Skin epidermis (tissue), 12 donors: ENCODE results near the gene PHF12.

Source experiments
- H3K27ac ChIP-seq, 21 experiments: fragments of 200-600 bp; sonication (generic) in 11 of 21; one replicate each; pipeline ENCODE4 v1.5.0; 2020; ENCODE audit warnings: mild to moderate bottlenecking in 3 of 21, inconsistent platforms in 2 of 21, moderate library complexity in 2 of 21
- H3K4me3 ChIP-seq, 7 experiments: fragments of 200-600 bp; sonication (generic) in 2 of 7; one replicate each; pipeline ENCODE4 v1.5.0; 2020; ENCODE audit warnings: inconsistent platforms in 2 of 7, mild to moderate bottlenecking in 2 of 7, moderate library complexity in 1 of 7

Gene PHF12

GRCh38 chr17:28951428-28951990 lies at the start of gene PHF12:
Gene PHF12 (minus strand): TSS chr17:28951518. CDS start chr17:28950960, 558 bp downstream.
- Histone ChIP-seq H3K4me3 (peak within 1 kb of the TSS; percentile 61 to 98 (median 92)), H3K27ac (peak within 1 kb of the TSS; percentile 69 to 100 (median 97))

- Histone ChIP-seq H3K4me3 (no peak overlapping the region), H3K27ac (no peak overlapping the region)
Observed at GRCh38 chr17:29000973-29001372, 49.7 kb upstream of the PHF12 start.

DNA sequence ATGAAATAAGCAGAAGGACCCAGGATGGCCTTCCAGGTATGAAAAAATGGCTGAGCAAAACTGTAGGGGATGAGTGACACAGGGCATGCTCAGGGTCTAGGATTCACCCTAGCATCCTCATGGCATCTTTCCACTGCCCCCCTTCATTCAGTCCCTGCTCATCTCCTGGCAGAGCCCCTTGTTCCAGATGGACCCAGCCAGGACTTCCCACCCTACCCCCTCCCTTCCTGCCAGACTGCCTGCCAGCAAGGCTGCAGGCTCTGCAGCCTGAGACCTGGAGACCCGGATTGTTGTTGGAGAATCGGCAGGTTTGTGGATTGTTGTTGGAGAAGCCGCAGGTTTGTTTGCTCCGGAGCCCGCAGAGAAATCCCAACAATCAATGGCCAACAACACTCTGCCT lies 47.9 kb upstream of the PHF12 start:
- Histone ChIP-seq H3K4me3 (no peak overlapping the region), H3K27ac (no peak overlapping the region)

DNA sequence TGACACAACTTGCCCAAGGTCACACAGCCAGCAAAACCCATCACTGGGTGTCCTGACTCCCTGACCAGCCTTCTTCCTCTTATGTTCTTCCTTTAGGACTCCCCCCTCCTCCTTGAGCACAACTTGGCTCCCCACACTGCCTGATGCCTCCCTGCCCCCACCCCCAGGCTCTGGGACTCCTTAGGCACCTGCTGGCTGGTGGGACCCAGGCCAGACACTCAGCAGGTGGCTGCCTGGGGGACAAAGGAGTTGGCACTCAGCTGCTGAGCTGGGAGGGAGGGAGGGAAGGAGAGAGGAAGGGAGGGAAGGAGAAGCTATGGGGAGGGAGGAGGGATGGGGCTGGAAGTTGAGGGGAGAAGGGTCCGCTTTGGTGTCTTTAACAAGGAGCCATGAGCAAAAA lies 46.5 kb upstream of the PHF12 start:
- Histone ChIP-seq H3K27ac (no peak overlapping the region), H3K4me3 (no peak overlapping the region)

GRCh38 chr17:28996554-28997096 lies 45.3 kb upstream of the PHF12 start:
- H3K4me3 ChIP-seq = no peak overlapping the region
- no peak overlapping the region for H3K27ac ChIP-seq

GRCh38 chr17:28993645-28994426 lies 42.5 kb upstream of the PHF12 start:
- Histone ChIP-seq H3K4me3 (no peak overlapping the region), H3K27ac (no peak overlapping the region)

- no peak overlapping the region for H3K27ac ChIP-seq
- H3K4me3 ChIP-seq = no peak overlapping the region
Observed at GRCh38 chr17:28992625-28993600, 41.6 kb upstream of the PHF12 start.

DNA sequence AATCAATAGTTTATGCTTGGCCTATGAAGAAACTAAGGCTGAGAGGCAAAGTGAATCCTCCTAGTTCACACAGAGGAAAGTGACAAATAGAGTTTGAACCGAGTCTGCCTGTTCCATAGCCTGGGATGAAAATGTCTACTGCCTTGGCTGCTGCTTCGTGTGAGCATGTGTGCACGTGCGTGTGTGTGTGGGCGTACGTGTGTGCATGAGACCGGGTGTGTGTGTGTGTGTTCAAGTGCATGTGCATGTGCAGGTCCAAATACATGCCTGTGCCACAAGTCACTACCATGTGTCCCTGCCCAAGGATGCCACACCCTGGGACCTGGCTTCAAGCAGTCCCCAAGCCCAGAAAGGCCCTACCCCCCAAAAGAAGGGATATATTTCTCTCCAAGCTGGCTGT lies 40.9 kb upstream of the PHF12 start:
- no peak overlapping the region for H3K4me3 ChIP-seq
- no peak overlapping the region for H3K27ac ChIP-seq

DNA sequence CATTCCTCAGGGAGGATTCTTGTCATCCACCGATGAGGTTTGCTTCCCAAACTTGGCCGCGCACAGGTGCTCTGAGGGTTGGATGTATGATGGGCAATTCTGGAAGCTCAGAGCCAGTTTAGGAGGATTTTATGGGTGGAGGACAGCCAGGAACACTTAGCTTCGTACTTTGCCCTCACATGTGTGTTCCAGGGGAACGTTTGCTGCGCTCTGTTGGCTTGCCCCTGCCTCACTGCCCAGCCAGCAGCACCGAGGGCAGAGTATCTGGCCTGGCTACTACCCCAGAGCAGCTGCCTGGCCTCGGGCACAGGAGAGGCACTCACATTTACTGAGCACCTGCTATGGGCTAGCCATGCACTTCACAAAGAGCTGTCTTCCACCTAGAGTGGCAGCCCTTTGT lies 40.5 kb upstream of the PHF12 start:
- H3K4me3 ChIP-seq = no peak overlapping the region
- H3K27ac ChIP-seq = no peak overlapping the region

DNA sequence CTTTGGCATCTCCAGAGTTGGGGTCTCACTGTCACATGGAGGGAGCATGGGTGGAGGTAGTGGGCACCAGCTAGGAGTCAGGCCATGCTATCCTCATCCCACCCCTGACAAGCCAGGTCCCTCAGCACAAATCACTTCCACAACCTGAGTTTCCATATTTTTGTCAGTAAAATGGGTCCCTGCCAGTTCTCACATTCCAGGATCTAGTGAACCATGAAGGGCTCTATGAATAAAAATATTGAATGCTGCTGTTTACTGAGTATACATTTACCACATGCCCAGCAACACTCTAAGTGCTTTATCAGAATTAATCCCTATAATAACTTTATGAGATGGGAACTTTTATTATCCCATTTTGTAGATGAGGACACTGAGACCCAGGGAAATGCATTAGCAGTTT lies 37.7 kb upstream of the PHF12 start:
- H3K27ac ChIP-seq = no peak overlapping the region
- no peak overlapping the region for H3K4me3 ChIP-seq

- no peak overlapping the region for H3K27ac ChIP-seq
- no peak overlapping the region for H3K4me3 ChIP-seq
Observed at GRCh38 chr17:28988475-28988874, 37.2 kb upstream of the PHF12 start.

GRCh38 chr17:28986714-28987655 lies 35.7 kb upstream of the PHF12 start:
- no peak overlapping the region for H3K4me3 ChIP-seq
- H3K27ac ChIP-seq = no peak overlapping the region

GRCh38 chr17:28985950-28986713 lies 34.8 kb upstream of the PHF12 start:
- Histone ChIP-seq H3K4me3 (no peak overlapping the region), H3K27ac (no peak overlapping the region)

GRCh38 chr17:28983286-28984230 lies 32.2 kb upstream of the PHF12 start:
- H3K4me3 ChIP-seq = no peak overlapping the region
- H3K27ac ChIP-seq = peak overlapping the region in 6 of 21 experiments; percentile 3 to 70 (median 44)

DNA sequence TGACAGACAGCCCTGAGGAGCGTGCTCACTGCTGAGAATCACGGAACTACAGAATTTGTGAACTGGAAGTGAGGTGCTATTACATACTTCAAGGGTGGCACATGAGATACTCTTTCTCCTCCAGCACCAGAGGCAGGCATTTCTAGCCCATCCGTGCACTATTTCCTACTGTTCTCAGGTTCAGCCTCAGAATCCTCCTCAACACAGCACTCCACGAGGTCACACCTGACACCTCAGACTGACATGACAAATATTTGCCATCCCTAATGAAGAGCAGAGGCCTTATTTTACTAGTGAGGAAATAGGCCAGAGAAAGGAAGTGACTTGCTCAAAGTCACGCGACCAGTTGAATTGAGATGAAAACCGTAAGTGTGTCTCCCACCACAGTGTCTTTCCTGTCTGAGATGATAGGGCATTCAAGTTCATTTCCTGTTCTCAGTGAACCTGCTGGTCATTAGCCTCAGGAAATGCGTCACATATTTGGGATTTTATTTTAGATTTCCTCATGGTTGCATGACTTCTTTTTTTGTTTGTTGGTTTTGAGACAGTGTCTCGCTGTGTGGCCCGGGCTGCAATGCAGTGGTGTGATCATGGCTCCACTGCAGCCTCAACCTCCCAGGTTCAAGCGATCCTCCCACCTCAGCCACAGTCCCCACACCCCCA lies 30.9 kb upstream of the PHF12 start:
- H3K4me3 ChIP-seq = no peak overlapping the region
- H3K27ac ChIP-seq = peak overlapping the region in 13 of 21 experiments; percentile 3 to 70 (median 56)

DNA sequence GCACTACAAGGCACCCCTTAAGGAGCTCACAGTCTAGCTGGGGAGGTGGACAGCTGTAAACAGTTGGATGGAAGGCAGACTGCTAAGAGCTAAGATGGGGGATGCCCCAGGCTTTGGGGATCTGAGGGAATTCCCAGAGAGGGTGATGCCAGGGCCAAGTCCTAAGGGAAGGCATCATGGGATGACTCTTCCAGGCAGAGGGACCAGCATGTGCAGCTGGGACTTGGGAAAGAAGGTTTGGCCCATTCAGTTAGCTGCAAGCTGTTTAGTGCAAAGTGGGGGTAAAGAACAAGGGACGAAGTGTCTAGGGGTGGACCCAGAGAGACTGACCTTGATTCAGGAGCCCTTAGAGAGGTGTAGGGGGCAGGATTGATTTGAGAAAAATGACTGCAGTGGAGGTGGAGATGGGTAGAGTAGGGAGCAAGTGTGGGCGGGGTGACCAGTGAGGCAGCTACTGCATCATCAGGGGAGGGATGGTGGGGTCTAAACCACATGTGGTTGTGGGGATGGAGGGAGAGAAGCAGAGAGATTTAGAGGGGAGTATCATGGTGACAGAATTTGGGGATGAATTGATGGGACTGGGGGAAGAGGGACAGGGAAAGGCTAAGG lies 27.1 kb upstream of the PHF12 start:
- Histone ChIP-seq H3K27ac (no peak overlapping the region), H3K4me3 (no peak overlapping the region)
